Peyer's patch (tissue), 4 donors: ENCODE data around the gene NME7. TPM values are rescaled to one million over a fixed set of nuclear protein-coding genes. Genes with fewer than 3 reads are reported as not detected.

Source experiments
- DNase-seq, 3 donors: peaks; one replicate each; pipeline ENCODE4 v3.0.0-alpha.2; 2017 to 2019
- H3K27ac ChIP-seq, 4 donors: fragments of 200-600 bp; sonication (generic); one replicate each; pipeline ENCODE4 v1.5.1; 2016 to 2019
- H3K27me3 ChIP-seq, 2 donors: fragments of 200-600 bp; sonication (generic); one replicate each; pipeline ENCODE4 v1.5.1; 2019
- H3K36me3 ChIP-seq, 3 donors: fragments of 200-600 bp; sonication (generic); one replicate each; pipeline ENCODE4 v1.5.1; 2016 to 2019
- H3K4me1 ChIP-seq, 4 donors: fragments of 200-600 bp; sonication (generic); one replicate each; pipeline ENCODE4 v1.5.1; 2016 to 2019
- H3K4me3 ChIP-seq, 4 donors: fragments of 200-600 bp; sonication (generic); 1 replicate in 3 of 4; 2 replicates in 1 of 4; pipeline ENCODE4 v1.5.1; 2016 to 2019; ENCODE audit warnings: mild to moderate bottlenecking in 1 of 4
- H3K9me3 ChIP-seq, 4 donors: fragments of 200-600 bp; sonication (generic); one replicate each; pipeline ENCODE4 v1.5.1; 2016 to 2019; ENCODE audit warnings: mild to moderate bottlenecking in 1 of 4
- POLR2A ChIP-seq, 2 donors: fragments of 450-650 bp; IDR thresholded peaks; one replicate each; pipeline ENCODE4 v1.5.1; 2017; ENCODE audit warnings: antibody characterized with exemption in 2 of 2, mild to moderate bottlenecking in 2 of 2, moderate library complexity in 2 of 2
- total RNA-seq, 4 donors: library from RNA; depleted of rRNA; stranded (reverse); fragments of >200 nt; gene quantifications; one replicate each; pipeline ENCODE4 v1.1.0, GENCODE V29; 2016
- TF ChIP-seq, protein P1 (sequence below), 6 experiments: fragments of 450-650 bp in 4 of 6; fragments of 200-600 bp in 2 of 6; sonication (generic) in 1 of 6; IDR thresholded peaks; one replicate each; pipeline ENCODE4 v1.5.1; 2017 to 2019; ENCODE audit warnings: antibody characterized with exemption in 6 of 6, mild to moderate bottlenecking in 3 of 6, moderate library complexity in 1 of 6

NME7 gene
- total RNA-seq, 4 donors from 2014 or later = 3.3 to 12.7 (median 4.6) TPM

DNA sequence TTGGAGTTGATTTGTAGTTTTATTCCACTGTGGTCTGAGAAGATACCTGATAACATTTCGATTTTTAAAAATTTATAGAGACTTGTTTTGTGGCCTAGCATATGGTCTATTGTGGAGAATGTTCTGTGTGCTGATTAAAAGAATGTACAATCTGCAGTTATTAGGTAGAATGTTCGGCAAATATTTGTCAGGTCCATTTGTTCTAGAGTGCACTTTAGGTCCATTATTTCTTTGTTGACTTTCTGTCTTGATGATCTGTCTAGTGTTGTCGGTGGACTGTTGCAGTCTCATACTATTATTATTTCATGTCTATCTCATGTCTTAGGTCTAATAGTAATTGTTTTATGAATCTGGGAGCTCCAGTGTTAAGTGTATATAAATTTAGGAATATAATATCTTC, 116.8 kb downstream of the NME7 start:
- Histone ChIP-seq H3K27me3 (no peaks in the 10 kb centered on the region), H3K36me3 (no peaks in the 10 kb centered on the region), H3K4me3 (no peak overlapping the region), H3K9me3 (no peaks in the 10 kb centered on the region), H3K4me1 (no peaks in the 10 kb centered on the region), H3K27ac (no peak overlapping the region)
- no peak for DNase-seq
- TF ChIP-seq, protein P1, sequence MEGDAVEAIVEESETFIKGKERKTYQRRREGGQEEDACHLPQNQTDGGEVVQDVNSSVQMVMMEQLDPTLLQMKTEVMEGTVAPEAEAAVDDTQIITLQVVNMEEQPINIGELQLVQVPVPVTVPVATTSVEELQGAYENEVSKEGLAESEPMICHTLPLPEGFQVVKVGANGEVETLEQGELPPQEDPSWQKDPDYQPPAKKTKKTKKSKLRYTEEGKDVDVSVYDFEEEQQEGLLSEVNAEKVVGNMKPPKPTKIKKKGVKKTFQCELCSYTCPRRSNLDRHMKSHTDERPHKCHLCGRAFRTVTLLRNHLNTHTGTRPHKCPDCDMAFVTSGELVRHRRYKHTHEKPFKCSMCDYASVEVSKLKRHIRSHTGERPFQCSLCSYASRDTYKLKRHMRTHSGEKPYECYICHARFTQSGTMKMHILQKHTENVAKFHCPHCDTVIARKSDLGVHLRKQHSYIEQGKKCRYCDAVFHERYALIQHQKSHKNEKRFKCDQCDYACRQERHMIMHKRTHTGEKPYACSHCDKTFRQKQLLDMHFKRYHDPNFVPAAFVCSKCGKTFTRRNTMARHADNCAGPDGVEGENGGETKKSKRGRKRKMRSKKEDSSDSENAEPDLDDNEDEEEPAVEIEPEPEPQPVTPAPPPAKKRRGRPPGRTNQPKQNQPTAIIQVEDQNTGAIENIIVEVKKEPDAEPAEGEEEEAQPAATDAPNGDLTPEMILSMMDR (IDR thresholded peaks at IDR 0.05) = no peak
- no peak for TF ChIP-seq POLR2A (IDR thresholded peaks at IDR 0.05)

DNA sequence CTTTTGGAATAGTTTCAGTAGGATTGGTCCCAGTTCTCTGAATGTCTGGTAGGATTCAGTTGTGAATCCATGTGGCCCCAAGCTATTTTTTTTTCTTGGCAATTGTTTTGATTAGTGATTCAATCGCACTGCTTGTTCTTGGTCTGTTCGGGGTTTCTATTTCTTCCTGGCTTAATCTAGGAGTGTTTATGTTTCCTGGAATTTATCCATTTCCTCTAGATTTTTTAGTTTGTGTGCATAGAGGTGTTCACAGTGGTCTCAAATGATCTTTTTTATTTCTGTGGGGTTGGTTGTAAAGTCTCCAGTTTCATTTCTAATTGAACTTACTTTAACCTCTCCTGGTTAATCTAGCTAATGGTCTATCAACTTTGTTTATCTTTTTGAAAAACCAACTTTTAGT, 117.6 kb downstream of the NME7 start:
- Histone ChIP-seq H3K4me3 (no peak overlapping the region), H3K4me1 (no peaks in the 10 kb centered on the region), H3K27ac (no peak overlapping the region), H3K27me3 (no peaks in the 10 kb centered on the region), H3K36me3 (no peaks in the 10 kb centered on the region), H3K9me3 (no peaks in the 10 kb centered on the region)
- TF ChIP-seq POLR2A (IDR thresholded peaks at IDR 0.05) = no peak
- TF ChIP-seq, protein P1 (IDR thresholded peaks at IDR 0.05) = no peak
- DNase-seq = no peak

DNA sequence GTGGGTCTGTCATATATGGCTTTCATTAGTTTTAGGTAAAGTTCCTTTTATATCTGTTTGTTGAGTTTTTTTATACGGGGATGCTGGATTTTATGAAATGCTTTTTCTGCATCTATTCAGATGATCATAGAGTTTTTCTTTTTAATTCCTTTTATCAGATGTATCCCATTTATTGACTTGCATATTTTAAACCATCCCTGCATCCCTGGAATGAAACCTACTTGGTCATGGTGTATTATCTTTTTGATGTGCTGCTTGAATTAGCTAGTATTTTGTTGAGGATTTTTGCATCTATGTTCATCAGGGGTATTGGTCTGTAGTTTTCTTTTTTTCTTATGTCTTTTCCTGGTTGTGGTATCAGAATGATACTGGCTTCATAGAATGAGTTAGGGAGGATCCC, 118.0 kb downstream of the NME7 start:
- Histone ChIP-seq H3K4me3 (no peak overlapping the region), H3K27ac (no peak overlapping the region), H3K36me3 (no peaks in the 10 kb centered on the region), H3K9me3 (no peaks in the 10 kb centered on the region), H3K27me3 (no peaks in the 10 kb centered on the region), H3K4me1 (no peaks in the 10 kb centered on the region)
- DNase-seq = no peak
- no peak for TF ChIP-seq POLR2A (IDR thresholded peaks at IDR 0.05)
- TF ChIP-seq, protein P1 (IDR thresholded peaks at IDR 0.05) = no peak

DNA sequence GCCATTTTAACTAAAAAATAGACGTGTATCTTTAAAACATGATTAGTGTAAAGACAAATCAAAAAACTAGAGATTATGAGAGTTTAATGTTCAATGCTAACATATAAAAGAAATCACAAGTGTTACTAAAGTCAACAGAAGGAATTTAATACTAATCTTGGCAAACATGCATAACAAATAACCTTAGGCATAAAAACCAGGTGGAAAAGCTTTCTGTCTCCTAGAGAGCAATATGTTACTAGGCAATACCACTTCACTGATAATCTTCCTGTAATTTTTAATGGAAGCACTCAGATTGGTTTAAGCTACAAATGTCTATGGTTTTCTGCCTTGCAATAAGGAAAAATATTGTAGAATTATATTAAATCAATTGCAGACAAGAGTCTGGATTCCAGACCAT, 121.9 kb downstream of the NME7 start:
- no peak overlapping the region for H3K4me3 ChIP-seq
- H3K9me3 ChIP-seq = no peaks in the 10 kb centered on the region
- H3K4me1 ChIP-seq = no peaks in the 10 kb centered on the region
- no peaks in the 10 kb centered on the region for H3K36me3 ChIP-seq
- H3K27ac ChIP-seq = no peak overlapping the region
- no peaks in the 10 kb centered on the region for H3K27me3 ChIP-seq
- DNase-seq = no peak
- no peak for TF ChIP-seq POLR2A (IDR thresholded peaks at IDR 0.05)
- TF ChIP-seq, protein P1 (IDR thresholded peaks at IDR 0.05) = no peak

DNA sequence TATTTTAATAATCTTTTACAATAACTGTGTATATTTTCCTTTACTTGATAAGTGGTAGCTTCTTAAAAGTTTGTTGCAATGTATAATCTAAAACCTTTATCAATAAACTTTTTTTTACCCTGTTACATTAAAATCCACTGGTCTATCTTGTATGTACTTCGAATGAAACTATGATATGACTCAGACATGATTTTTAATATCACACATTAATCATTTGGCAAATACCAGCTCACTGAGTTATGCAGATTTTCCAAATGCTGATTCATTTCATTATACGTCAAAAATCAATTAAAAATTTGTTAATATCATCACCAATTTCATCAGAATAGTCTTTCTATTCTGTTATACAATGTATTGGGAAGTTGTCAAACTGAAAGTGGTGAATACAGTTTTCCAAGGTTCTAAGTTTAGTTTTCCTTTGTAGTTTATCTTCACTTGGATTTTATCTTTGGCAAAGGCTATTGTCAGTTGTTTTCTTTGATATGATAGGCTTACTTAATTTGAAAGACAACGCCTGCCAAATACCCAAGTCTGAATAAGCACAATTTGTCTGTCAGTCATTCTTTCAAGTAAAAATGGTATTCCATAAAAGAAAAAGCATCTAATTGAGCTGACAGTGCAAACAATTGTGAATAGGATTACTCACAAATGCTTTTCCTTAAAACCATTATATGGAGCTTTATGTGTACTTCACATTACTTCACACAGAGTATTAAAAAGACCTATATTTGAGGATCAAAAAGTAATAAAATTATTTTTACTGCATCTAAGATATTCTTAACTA, 127.0 kb downstream of the NME7 start:
- H3K36me3 ChIP-seq = no peaks in the 10 kb centered on the region
- H3K27me3 ChIP-seq = no peaks in the 10 kb centered on the region
- no peak for TF ChIP-seq POLR2A (IDR thresholded peaks at IDR 0.05)
- TF ChIP-seq, protein P1 (IDR thresholded peaks at IDR 0.05) = no peak
- DNase-seq = no peak
- no peaks in the 10 kb centered on the region for H3K9me3 ChIP-seq
- no peaks in the 10 kb centered on the region for H3K4me1 ChIP-seq
- no peak overlapping the region for H3K4me3 ChIP-seq
- no peak overlapping the region for H3K27ac ChIP-seq
